ENCODE measurements around the gene ABCD1. TPM values are rescaled to one million over a fixed set of nuclear protein-coding genes. Genes with fewer than 3 reads are reported as not detected.

ABCD1 gene
- total RNA-seq, 1 donor from 2014 or later: 18.3 TPM

GRCh38 chrX:153735274-153735673 lies 10.6 kb downstream of the ABCD1 start:
- Mint-ChIP-seq H3K27me3 (ENCODE audit: low read depth) (no peaks in the 10 kb centered on the region), H3K36me3 (peaks cover 27% of the 10 kb centered on the region), H3K27ac (no peak overlapping the region), H3K4me1 (no peaks in the 10 kb centered on the region), H3K4me3 (no peak overlapping the region), H3K9me3 (peaks cover 26% of the 10 kb centered on the region)
- DNase-seq (ENCODE audit: low spot score in 2 of 2, unreplicated experiment in 2 of 2): no peak
- TF ChIP-seq, protein P1, sequence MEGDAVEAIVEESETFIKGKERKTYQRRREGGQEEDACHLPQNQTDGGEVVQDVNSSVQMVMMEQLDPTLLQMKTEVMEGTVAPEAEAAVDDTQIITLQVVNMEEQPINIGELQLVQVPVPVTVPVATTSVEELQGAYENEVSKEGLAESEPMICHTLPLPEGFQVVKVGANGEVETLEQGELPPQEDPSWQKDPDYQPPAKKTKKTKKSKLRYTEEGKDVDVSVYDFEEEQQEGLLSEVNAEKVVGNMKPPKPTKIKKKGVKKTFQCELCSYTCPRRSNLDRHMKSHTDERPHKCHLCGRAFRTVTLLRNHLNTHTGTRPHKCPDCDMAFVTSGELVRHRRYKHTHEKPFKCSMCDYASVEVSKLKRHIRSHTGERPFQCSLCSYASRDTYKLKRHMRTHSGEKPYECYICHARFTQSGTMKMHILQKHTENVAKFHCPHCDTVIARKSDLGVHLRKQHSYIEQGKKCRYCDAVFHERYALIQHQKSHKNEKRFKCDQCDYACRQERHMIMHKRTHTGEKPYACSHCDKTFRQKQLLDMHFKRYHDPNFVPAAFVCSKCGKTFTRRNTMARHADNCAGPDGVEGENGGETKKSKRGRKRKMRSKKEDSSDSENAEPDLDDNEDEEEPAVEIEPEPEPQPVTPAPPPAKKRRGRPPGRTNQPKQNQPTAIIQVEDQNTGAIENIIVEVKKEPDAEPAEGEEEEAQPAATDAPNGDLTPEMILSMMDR (IDR thresholded peaks at IDR 0.05; ENCODE audit: unreplicated experiment): no peak

DNA sequence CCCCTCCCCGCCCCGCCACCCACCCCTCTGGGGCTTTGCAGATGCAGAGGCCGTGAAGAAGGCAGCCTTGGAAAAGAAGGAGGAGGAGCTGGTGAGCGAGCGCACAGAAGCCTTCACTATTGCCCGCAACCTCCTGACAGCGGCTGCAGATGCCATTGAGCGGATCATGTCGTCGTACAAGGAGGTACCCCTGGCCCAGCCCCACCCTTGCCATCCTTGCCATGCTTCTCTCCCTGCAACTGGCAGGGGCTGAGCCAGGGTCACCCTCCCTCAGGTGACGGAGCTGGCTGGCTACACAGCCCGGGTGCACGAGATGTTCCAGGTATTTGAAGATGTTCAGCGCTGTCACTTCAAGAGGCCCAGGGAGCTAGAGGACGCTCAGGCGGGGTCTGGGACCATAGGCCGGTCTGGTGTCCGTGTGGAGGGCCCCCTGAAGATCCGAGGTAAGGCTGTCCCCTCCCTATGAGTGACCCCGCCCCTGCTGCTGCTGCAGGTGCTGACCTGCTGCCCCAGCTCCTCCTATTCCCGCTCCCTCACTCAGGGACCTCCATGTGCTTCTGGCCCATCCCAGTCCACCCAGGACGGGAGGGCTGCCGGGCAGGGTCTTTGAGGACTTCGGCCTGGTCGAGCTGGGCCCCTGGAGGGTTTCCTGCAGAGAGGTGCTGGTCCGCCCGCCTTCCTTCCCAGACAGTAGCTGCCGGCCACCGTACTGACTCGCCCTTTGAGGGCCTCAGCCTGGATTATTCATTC lies 11.6 kb downstream of the ABCD1 start:
- Mint-ChIP-seq H3K36me3 (peaks cover 22% of the 10 kb centered on the region), H3K4me1 (no peaks in the 10 kb centered on the region), H3K27me3 (ENCODE audit: low read depth) (no peaks in the 10 kb centered on the region), H3K4me3 (no peak overlapping the region), H3K9me3 (peaks cover 20% of the 10 kb centered on the region), H3K27ac (no peak overlapping the region)
- no peak for DNase-seq (ENCODE audit: low spot score in 2 of 2, unreplicated experiment in 2 of 2)
- TF ChIP-seq, protein P1 (IDR thresholded peaks at IDR 0.05; ENCODE audit: unreplicated experiment): no peak

DNA sequence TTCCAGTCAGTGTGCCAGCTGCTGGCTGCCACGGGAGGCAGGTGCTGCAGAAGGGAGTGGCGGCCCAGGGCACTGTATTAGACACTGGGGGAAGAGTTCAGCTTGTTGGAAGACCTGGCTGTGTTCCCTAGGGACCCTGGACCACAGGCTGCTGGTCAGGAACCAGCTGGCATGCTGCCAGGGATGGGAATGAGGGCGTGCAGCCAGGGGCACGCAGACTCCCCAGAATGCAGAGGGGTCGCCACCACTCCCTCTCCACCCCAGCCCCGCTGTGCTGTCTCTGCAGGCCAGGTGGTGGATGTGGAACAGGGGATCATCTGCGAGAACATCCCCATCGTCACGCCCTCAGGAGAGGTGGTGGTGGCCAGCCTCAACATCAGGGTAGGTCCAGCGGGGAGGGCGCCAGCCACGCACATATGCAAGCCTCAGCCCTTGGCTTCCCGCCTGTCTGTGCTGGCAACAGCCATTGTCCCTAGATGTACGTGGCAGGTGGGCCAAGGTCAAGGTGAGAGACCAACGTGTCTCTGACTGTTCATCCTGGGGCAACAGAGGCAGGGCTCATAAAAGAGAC lies 12.3 kb downstream of the ABCD1 start:
- TF ChIP-seq, protein P1 (IDR thresholded peaks at IDR 0.05; ENCODE audit: unreplicated experiment): no peak
- no peak for DNase-seq (ENCODE audit: low spot score in 2 of 2, unreplicated experiment in 2 of 2)
- peaks cover 13% of the 10 kb centered on the region for H3K9me3 Mint-ChIP-seq
- H3K36me3 Mint-ChIP-seq: peaks cover 14% of the 10 kb centered on the region
- H3K4me1 Mint-ChIP-seq: no peaks in the 10 kb centered on the region
- no peak overlapping the region for H3K27ac Mint-ChIP-seq
- H3K27me3 Mint-ChIP-seq (ENCODE audit: low read depth): no peaks in the 10 kb centered on the region
- no peak overlapping the region for H3K4me3 Mint-ChIP-seq

DNA sequence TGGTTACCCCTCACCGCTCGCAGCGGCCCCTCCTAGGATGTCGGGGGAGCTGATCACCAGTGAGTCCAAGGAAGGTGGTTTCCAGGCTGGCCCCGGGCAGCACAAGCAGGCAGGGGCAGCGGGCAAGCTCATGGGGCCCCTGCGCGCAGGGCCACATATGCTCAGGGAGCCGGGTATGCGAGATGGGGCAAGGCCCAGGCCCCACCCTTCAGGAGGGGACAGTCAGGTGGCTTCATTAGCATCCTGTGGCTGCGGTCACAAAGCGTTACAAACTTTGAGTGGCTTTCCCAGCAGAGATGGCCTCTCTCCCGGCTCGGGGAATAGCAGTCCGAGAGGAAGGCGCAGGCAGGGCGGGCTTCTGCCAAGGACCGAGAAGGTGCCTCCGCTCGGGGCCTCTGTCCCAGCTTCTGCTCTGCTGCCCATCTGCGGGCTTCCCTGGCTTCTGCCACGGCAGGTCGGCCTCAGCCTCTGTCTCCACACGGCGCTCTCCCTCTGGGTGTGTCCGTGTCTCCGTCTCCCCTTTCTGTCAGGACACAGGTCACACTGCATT lies 13.5 kb downstream of the ABCD1 start:
- Mint-ChIP-seq H3K4me3 (no peak overlapping the region), H3K9me3 (peaks cover 11% of the 10 kb centered on the region), H3K4me1 (peaks cover 4% of the 10 kb centered on the region), H3K27ac (no peak overlapping the region), H3K27me3 (ENCODE audit: low read depth) (no peaks in the 10 kb centered on the region), H3K36me3 (peaks cover 10% of the 10 kb centered on the region)
- TF ChIP-seq, protein P1 (IDR thresholded peaks at IDR 0.05; ENCODE audit: unreplicated experiment): no peak
- no peak for DNase-seq (ENCODE audit: low spot score in 2 of 2, unreplicated experiment in 2 of 2)

DNA sequence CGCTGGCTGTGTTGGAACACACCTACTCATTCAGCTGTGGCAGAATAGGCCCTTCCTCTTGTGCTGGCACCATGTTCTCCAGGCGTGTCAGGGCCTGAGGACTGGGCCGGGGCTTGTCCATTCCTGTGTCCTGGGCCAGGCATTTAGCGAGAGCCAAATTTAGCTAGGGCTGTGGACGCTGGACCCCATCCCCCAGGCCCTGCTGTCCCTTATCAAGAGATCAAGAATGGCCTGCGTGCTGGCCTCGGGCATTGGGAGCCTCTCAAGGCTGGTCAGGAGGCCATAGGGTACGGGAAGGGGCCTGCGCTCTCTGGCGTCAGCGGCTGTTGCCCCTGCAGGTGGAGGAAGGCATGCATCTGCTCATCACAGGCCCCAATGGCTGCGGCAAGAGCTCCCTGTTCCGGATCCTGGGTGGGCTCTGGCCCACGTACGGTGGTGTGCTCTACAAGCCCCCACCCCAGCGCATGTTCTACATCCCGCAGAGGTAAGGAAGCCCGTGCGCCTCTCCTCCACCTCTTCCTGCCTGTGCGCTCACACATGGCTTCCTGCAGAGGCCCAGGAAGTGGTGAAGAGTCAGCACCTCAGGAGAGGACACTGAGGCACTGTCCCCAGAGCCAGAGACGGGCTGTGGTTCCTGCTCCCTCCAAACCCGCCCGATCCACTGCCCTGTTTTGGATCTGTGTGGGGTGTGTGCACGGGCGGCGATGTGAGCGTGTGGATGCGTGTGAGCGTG lies 15.3 kb downstream of the ABCD1 start:
- Mint-ChIP-seq H3K4me1 (peaks cover 11% of the 10 kb centered on the region), H3K27ac (no peak overlapping the region), H3K9me3 (peaks cover 7% of the 10 kb centered on the region), H3K36me3 (peaks cover 5% of the 10 kb centered on the region), H3K27me3 (ENCODE audit: low read depth) (no peaks in the 10 kb centered on the region), H3K4me3 (no peak overlapping the region)
- TF ChIP-seq, protein P1 (IDR thresholded peaks at IDR 0.05; ENCODE audit: unreplicated experiment): no peak
- DNase-seq (ENCODE audit: low spot score in 2 of 2, unreplicated experiment in 2 of 2): no peak

All from mesothelial cell of epicardium (in vitro differentiated cells).